RPMI7951 (cell line): ENCODE measurements around the gene HSPB6. TPM values are rescaled to one million over a fixed set of nuclear protein-coding genes. Genes with fewer than 3 reads are reported as not detected.
A peak's percentile ranks its signal among the peaks of the same experiment; 100 is the strongest.

ENCODE experiments used
- DNase-seq: peaks from one replicate; pipeline ENCODE4 v3.0.0-alpha.2; 2012; ENCODE audit warnings: low read depth
- total RNA-seq: library from RNA; depleted of rRNA; stranded (reverse); fragments of >200 nt; shearing (Covaris generic); gene quantifications from 2 replicates; pipeline ENCODE4 v1.2.3, GENCODE V29; 2014

HSPB6 gene
- total RNA-seq, 1 experiment from 2014 or later, result not detected

GRCh38 chr19:35767288-35768081, 10.7 kb upstream of the HSPB6 start:
- no peak for DNase-seq

- DNase-seq, result no peak
Measured at GRCh38 chr19:35766571-35767104, 9.8 kb upstream of the HSPB6 start.

DNA sequence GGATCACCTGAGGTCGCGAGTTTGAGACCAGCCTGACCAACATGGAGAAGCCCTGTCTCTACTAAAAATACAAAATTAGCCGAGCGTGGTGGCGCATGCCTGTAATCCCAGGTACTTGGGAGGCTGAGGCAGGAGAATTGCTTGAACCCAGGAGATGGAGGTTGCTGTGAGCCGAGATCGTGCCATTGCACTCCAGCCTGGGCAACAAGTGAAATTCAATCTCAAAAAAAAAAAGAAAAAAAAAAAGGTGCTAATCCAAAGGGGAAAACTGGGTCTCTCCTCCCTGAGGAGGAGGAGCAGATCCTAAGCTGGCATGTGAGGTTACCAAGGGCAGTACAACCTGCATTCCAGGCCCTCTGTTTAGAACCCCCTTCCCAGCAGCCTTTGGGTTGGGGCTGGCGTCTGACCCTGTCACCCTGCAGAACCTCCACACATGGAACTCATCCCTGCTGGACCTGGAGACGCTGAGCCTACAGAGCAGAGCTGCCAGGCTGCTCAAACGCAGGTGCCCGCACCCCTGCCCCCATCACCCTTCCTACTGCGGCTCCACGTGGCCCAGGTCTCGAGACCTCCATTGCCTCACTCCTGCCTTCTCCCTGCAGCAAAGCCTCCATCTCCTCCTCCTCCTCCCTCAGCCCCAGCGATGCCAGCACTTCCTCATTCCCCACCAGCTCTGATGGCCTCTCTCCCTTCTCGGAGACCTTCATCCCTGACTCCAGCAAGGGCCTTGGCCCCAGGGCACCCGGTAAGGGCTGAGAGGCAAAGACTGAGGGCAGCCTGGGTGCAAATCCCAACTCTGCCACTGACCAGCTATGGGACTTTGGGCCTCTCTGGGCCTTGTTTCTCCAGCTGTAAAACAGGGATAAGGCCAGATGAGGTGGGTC, 7.8 kb upstream of the HSPB6 start:
- no peak for DNase-seq

GRCh38 chr19:35760711-35761349, 4.0 kb upstream of the HSPB6 start:
- DNase-seq, result no peak

- no peak for DNase-seq
Measured at GRCh38 chr19:35759697-35760096, 2.9 kb upstream of the HSPB6 start.

GRCh38 chr19:35757749-35758608, 1.1 kb upstream of the HSPB6 start, which contains the start of gene PROSER3:
PROSER3 (plus strand) TSS chr19:35758176; CDS start chr19:35758216, 40 bp downstream.
- peak; percentile 100 for DNase-seq

- DNase-seq, result peak; percentile 88
Measured at GRCh38 chr19:35757231-35757748, 461 bp upstream of the HSPB6 start.

GRCh38 chr19:35755550-35756376, 1.1 kb downstream of the HSPB6 start:
- no peak for DNase-seq

DNA sequence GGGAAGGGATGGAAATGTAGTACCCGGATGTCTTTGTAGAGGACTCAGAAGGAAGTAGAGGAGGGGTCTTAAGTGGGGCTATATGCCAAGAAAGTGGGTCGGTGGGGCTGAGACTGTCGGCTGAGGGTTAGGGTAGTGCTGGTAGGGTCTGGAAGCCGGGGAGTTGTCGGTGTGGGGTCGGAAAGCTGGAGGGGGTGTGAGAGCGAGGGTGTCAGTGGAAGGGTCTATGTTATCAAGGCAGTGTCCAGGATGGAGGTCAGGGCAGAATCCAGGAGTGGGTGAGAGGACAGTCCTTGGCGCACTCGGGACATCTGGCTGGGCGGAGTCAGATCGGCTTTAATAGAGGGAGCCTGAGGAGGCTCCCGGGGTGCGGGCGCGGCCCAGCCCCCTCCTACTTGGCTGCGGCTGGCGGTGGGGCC, 1.7 kb downstream of the HSPB6 start:
- no peak for DNase-seq

- no peak for DNase-seq
Measured at GRCh38 chr19:35754370-35755130, 2.3 kb downstream of the HSPB6 start.

DNA sequence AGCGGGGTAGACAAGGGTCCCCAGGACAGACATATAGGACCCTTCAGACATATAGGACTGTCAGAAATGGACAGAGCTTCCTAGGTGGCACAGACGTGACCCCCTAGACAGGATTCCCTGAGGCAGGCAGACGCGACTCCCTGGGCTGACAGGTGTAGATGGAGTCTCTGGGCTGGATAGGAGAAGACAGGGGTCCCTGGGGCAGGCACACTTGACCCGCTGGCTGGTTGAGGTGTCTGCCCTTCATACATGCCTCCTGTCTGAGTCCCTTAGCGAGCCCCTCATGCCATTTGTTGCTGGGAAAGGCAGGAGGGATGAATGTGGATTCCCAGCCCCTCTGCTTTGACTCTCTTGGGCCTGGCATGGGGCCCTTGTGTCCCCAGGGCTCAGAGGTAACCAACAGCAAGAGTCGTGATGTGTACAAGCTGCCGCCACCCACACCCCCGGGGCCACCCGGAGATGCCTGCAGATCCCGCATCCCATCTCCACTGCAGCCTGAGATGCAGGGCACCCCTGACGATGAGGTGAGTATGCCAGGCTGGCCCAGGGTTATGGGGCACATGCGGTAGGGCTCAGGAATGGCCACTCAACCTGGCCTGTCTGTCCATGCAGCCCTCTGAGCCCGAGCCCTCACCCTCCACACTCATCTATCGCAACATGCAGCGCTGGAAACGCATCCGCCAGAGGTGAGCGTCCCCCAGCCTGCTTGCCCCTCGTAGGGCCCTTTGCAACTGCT, 3.0 kb downstream of the HSPB6 start:
- no peak for DNase-seq

DNA sequence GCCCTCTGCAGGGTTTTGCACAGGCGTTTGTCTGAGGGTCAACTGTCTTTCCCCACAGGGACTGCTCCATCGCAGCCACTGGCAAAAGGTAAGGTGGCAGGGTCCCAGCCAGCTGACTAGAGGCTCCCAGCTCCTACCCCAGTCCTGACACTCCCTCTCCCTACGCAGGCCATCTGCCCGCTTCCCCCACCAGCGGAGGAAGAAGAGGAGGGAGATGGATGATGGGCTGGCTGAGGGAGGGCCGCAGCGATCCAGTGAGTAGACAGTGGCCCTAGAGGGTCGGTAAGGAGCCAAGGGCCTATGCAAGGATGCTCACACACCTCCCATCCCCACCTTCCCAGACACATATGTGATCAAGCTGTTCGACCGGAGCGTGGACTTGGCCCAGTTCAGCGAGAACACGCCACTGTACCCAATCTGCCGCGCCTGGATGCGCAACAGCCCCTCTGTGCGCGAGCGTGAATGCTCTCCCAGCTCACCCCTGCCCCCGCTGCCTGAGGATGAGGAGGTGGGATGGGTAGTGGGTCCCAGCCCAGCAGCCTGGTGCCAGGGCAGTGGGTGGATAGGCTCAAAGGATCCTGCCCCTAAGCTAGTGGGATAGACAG, 4.0 kb downstream of the HSPB6 start:
- DNase-seq, result no peak

- DNase-seq, result no peak
Measured at GRCh38 chr19:35751839-35752745, 4.7 kb downstream of the HSPB6 start.

DNA sequence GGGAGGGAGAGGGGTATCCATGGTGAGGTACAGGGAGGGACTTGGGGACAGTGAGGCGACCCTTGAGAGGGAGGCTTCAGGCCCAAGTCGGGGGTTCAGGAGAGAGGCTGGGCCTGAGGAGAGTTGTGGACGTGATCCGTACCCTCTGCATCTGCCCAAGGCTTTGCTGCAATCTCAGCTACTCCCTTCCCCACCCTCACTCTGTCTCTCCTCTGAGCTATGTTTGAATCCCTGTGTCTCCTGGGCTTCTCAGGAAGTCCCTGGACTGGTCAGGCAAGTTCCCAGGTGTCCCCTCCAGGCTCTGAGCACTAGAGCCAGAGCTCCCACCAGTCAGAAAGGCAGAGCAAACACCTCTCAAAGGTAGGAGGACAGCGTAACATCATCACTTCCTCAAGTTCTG, 6.7 kb downstream of the HSPB6 start:
- no peak for DNase-seq

- peak; percentile 99 for DNase-seq
Measured at GRCh38 chr19:35748106-35749020, 8.5 kb downstream of the HSPB6 start, which contains the start of gene LIN37. LIN37 (plus strand) TSS chr19:35748576; CDS start chr19:35748725, 149 bp downstream.

- DNase-seq, result no peak
Measured at GRCh38 chr19:35746531-35746930, 10.3 kb downstream of the HSPB6 start.
